A549 (cell line): ENCODE data around the gene CMTM1. TPM values are rescaled to one million over a fixed set of nuclear protein-coding genes. Genes with fewer than 3 reads are reported as not detected.
A peak's percentile ranks its signal among the peaks of the same experiment; 100 is the strongest.

Experiments
- BHLHE40 ChIP-seq: IDR thresholded peaks from 2 replicates; pipeline ENCODE4 v1.6.1; 2012; ENCODE audit warnings: low read depth, low read length, inconsistent platforms
- CBX2 ChIP-seq: fragments of 200-600 bp; sonication (generic); IDR thresholded peaks from 2 replicates; pipeline ENCODE4 v1.6.1; 2016; ENCODE audit warnings: low read depth, mild to moderate bottlenecking, borderline replicate concordance
- CBX8 ChIP-seq: fragments of 200-600 bp; sonication (generic); IDR thresholded peaks from 2 replicates; pipeline ENCODE4 v1.6.1; 2016
- CHD4 ChIP-seq: fragments of 200-600 bp; sonication (generic); IDR thresholded peaks from 2 replicates; pipeline ENCODE4 v1.6.1; 2016; ENCODE audit warnings: antibody characterized with exemption, mild to moderate bottlenecking, borderline replicate concordance
- EHF ChIP-seq: fragments of 250-450 bp; sonication (Bioruptor Pico); IDR thresholded peaks from 2 replicates; pipeline ENCODE4 v1.5.0; 2020; ENCODE audit warnings: mild to moderate bottlenecking
- EHMT2 ChIP-seq: fragments of 200-600 bp; sonication (generic); IDR thresholded peaks from 2 replicates; pipeline ENCODE4 v1.6.1; 2016; ENCODE audit warnings: antibody characterized with exemption, low read depth, mild to moderate bottlenecking, moderate library complexity
- ELK1 ChIP-seq: fragments of 150-350 bp; IDR thresholded peaks from 2 replicates; pipeline ENCODE4 v1.6.1; 2014; ENCODE audit warnings: low read depth, mild to moderate bottlenecking, low read length
- EP300 ChIP-seq, 2 experiments: fragments of >200 bp; sonication (Bioruptor Twin); formaldehyde crosslinking; IDR thresholded peaks; 2 replicates in 1 of 2; 3 replicates in 1 of 2; pipeline ENCODE4 v1.6.1; 2016 to 2017
- FOSB ChIP-seq: fragments of 250-450 bp; sonication (Bioruptor Pico); IDR thresholded peaks from 2 replicates; pipeline ENCODE4 v1.5.0; 2020; ENCODE audit warnings: mild to moderate bottlenecking, moderate library complexity
- FOSL2 ChIP-seq, 2 experiments: fragments of 450-650 bp in 1 of 2; fragments of >200 bp in 1 of 2; sonication (Bioruptor Twin) in 1 of 2; formaldehyde crosslinking; IDR thresholded peaks; 2 replicates each; pipeline versions ENCODE4 v1.5.0 to v1.6.1; 2016 to 2020; ENCODE audit warnings: mild to moderate bottlenecking in 1 of 2, moderate library complexity in 1 of 2
- FOXS1 ChIP-seq: fragments of 250-450 bp; sonication (Bioruptor Pico); IDR thresholded peaks from 2 replicates; pipeline ENCODE4 v1.5.0; 2020; ENCODE audit warnings: mild to moderate bottlenecking, moderate library complexity
- GATA3 ChIP-seq: IDR thresholded peaks from 2 replicates; pipeline ENCODE4 v1.6.1; 2012; ENCODE audit warnings: borderline replicate concordance
- HDAC2 ChIP-seq: fragments of 200-600 bp; sonication (generic); IDR thresholded peaks from 2 replicates; pipeline ENCODE4 v1.6.1; 2016
- HEYL ChIP-seq: fragments of 250-450 bp; sonication (Bioruptor Pico); IDR thresholded peaks from 2 replicates; pipeline ENCODE4 v1.8.0; 2021; ENCODE audit warnings: mild to moderate bottlenecking, moderate library complexity
- HOXA7 ChIP-seq: fragments of 250-450 bp; sonication (Bioruptor Pico); IDR thresholded peaks from 2 replicates; pipeline ENCODE4 v1.5.0; 2020; ENCODE audit warnings: mild to moderate bottlenecking, moderate library complexity
- JUN ChIP-seq, 2 experiments: fragments of >200 bp; sonication (Bioruptor Twin); formaldehyde crosslinking; IDR thresholded peaks; 2 replicates in 1 of 2; 3 replicates in 1 of 2; pipeline ENCODE4 v1.6.1; 2016 to 2017
- KDM5A ChIP-seq: fragments of 200-600 bp; sonication (generic); IDR thresholded peaks from 2 replicates; pipeline ENCODE4 v1.6.1; 2016; ENCODE audit warnings: antibody characterized with exemption, mild to moderate bottlenecking
- MAFK ChIP-seq: fragments of 450-650 bp; IDR thresholded peaks from 2 replicates; pipeline ENCODE4 v1.6.1; 2014; ENCODE audit not compliant: partially characterized antibody
- MAX ChIP-seq: IDR thresholded peaks from 2 replicates; pipeline ENCODE4 v1.6.1; 2012
- MAZ ChIP-seq: fragments of 150-350 bp; IDR thresholded peaks from 2 replicates; pipeline ENCODE4 v1.6.1; 2014; ENCODE audit warnings: antibody characterized with exemption, low read depth, low read length, borderline replicate concordance
- NPAS2 ChIP-seq: fragments of 250-450 bp; sonication (Bioruptor Pico); IDR thresholded peaks from 2 replicates; pipeline ENCODE4 v1.8.0; 2022; ENCODE audit warnings: mild to moderate bottlenecking, moderate library complexity, borderline replicate concordance
- NR3C1 ChIP-seq: fragments of >200 bp; sonication (Bioruptor Twin); formaldehyde crosslinking; IDR thresholded peaks from 3 replicates; pipeline ENCODE4 v1.6.1; 2017
- PHF8 ChIP-seq: fragments of 200-600 bp; sonication (generic); IDR thresholded peaks from 2 replicates; pipeline ENCODE4 v1.6.1; 2016; ENCODE audit warnings: low read depth, mild to moderate bottlenecking, antibody characterized with exemption, moderate library complexity, borderline replicate concordance
- POLR2A ChIP-seq: IDR thresholded peaks from 2 replicates; pipeline ENCODE4 v1.6.1; 2012; ENCODE audit warnings: mild to moderate bottlenecking, low read length
- RARB ChIP-seq: fragments of 250-450 bp; sonication (Bioruptor Pico); IDR thresholded peaks from 2 replicates; pipeline ENCODE4 v1.8.0; 2021; ENCODE audit warnings: mild to moderate bottlenecking, moderate library complexity
- REST ChIP-seq: fragments of 200-600 bp; sonication (generic); IDR thresholded peaks from 2 replicates; pipeline ENCODE4 v1.6.1; 2016; ENCODE audit warnings: antibody characterized with exemption, mild to moderate bottlenecking, moderate library complexity
- USF2 ChIP-seq: fragments of 450-650 bp; IDR thresholded peaks from 2 replicates; pipeline ENCODE4 v1.6.1; 2014; ENCODE audit warnings: antibody characterized with exemption
- ZC3H11A ChIP-seq: fragments of 450-650 bp; IDR thresholded peaks from 2 replicates; pipeline ENCODE4 v1.6.1; 2014; ENCODE audit warnings: antibody characterized with exemption, mild to moderate bottlenecking
- ZSCAN20 ChIP-seq: fragments of 250-450 bp; sonication (Bioruptor Pico); IDR thresholded peaks from 2 replicates; pipeline ENCODE4 v1.8.0; 2022; ENCODE audit warnings: mild to moderate bottlenecking, moderate library complexity
- polyA plus RNA-seq, 4 experiments: library from polyadenylated mRNA; depleted of rRNA in 3 of 4; stranded (reverse); fragments of >200 nt; fragmentation: RNase III in 1 of 4; extraction: RNeasy Plus Mini Kit Qiagen cat#74134 plus additional on column Dnase treatment in 1 of 4; gene quantifications; 2 replicates in 3 of 4; 3 replicates in 1 of 4; pipeline ENCODE4 v1.2.3, GENCODE V29; 2011 to 2017
- TF ChIP-seq, protein P1 (sequence below): fragments of >200 bp; sonication (Bioruptor Twin); formaldehyde crosslinking; IDR thresholded peaks from 3 replicates; pipeline ENCODE4 v1.5.1; 2016
- TF ChIP-seq, protein P2 (sequence below): fragments of >200 bp; sonication (Bioruptor Twin); formaldehyde crosslinking; IDR thresholded peaks from 2 replicates; pipeline ENCODE4 v1.6.1; 2016

The CMTM1 gene
- polyA plus RNA-seq, 2 of the 4 experiments (the other 2 are of a cell fraction), result 1.3 to 1.9 TPM

GRCh38 chr16:66603537-66604375 is 37.5 kb downstream of the CMTM1 start (continued):
- TF ChIP-seq, protein P1, sequence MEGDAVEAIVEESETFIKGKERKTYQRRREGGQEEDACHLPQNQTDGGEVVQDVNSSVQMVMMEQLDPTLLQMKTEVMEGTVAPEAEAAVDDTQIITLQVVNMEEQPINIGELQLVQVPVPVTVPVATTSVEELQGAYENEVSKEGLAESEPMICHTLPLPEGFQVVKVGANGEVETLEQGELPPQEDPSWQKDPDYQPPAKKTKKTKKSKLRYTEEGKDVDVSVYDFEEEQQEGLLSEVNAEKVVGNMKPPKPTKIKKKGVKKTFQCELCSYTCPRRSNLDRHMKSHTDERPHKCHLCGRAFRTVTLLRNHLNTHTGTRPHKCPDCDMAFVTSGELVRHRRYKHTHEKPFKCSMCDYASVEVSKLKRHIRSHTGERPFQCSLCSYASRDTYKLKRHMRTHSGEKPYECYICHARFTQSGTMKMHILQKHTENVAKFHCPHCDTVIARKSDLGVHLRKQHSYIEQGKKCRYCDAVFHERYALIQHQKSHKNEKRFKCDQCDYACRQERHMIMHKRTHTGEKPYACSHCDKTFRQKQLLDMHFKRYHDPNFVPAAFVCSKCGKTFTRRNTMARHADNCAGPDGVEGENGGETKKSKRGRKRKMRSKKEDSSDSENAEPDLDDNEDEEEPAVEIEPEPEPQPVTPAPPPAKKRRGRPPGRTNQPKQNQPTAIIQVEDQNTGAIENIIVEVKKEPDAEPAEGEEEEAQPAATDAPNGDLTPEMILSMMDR, result no peak
- TF ChIP-seq ZC3H11A, result no peak
- no peak for TF ChIP-seq MAFK
- no peak for TF ChIP-seq ELK1
- no peak for TF ChIP-seq BHLHE40
- TF ChIP-seq CBX2, result no peak
- TF ChIP-seq REST, result no peak
- TF ChIP-seq EHMT2, result no peak
- TF ChIP-seq POLR2A, result peak; percentile 55
- TF ChIP-seq NR3C1, result no peak
- TF ChIP-seq EP300 (IDR thresholded peaks at IDR 0.05), result no peak
- no peak for TF ChIP-seq KDM5A
- TF ChIP-seq, protein P2, sequence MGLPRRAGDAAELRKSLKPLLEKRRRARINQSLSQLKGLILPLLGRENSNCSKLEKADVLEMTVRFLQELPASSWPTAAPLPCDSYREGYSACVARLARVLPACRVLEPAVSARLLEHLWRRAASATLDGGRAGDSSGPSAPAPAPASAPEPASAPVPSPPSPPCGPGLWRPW, result no peak
- peak; percentile 92 for TF ChIP-seq ZSCAN20 (CRISPR knock-in tag)
- TF ChIP-seq FOXS1 (CRISPR knock-in tag), result peak; percentile 82; the same call in 1 of the 2 replicates
- no peak for TF ChIP-seq HOXA7
- no peak for TF ChIP-seq NPAS2 (CRISPR knock-in tag)
- TF ChIP-seq CBX8, result no peak
- no peak for TF ChIP-seq GATA3
- TF ChIP-seq JUN (IDR thresholded peaks at IDR 0.05), result peak in 1 of 2 experiments; percentile 44; a peak in 2 of 5 replicates
- no peak for TF ChIP-seq FOSB (CRISPR knock-in tag)
- no peak for TF ChIP-seq HDAC2
- TF ChIP-seq USF2, result no peak
- no peak for TF ChIP-seq FOSL2 (IDR thresholded peaks at IDR 0.05)
- no peak for TF ChIP-seq FOSL2 (CRISPR knock-in tag; IDR thresholded peaks at IDR 0.05)
- peak; percentile 78 for TF ChIP-seq MAX
- no peak for TF ChIP-seq MAZ
- peak; percentile 88; the same call in 1 of the 2 replicates for TF ChIP-seq EHF (CRISPR knock-in tag)
- 0 out of 2 replicates have a peak, but pooled peaks have one; percentile 42 for TF ChIP-seq RARB (CRISPR knock-in tag)
- TF ChIP-seq CHD4, result no peak
- 0 out of 2 replicates have a peak, but pooled peaks have one; percentile 10 for TF ChIP-seq PHF8
- peak; percentile 86; the same call in 1 of the 2 replicates for TF ChIP-seq HEYL
- TF ChIP-seq, all 56 proteins: peak for 15
